GM13977 (cell line): ENCODE measurements around the gene FUCA2.

ENCODE experiments used
- DNase-seq: peaks from one replicate; pipeline ENCODE4 v3.0.0; 2012; ENCODE audit warnings: low spot score
- in situ Hi-C: fragments of 300-500 bp; cut with MboI; formaldehyde crosslinking; loops from one replicate; pipeline ENCODE4 v1.12.0; 2022; ENCODE audit warnings: low sequenced_read_pairs, low pct_unique_long_range_greater_than_20kb, mixed read lengths, inconsistent platforms; ENCODE audit not compliant: unreplicated experiment
- TF ChIP-seq, protein P1 (sequence below): IDR thresholded peaks from 2 replicates; pipeline ENCODE4 v1.5.1; 2012; ENCODE audit warnings: mild to moderate bottlenecking, control low read depth; ENCODE audit not compliant: insufficient read depth; ENCODE audit errors: extremely low read depth, missing control alignments

The FUCA2 gene

GRCh38 chr6:143544011-143544696 is 32.6 kb upstream of the FUCA2 start:
- DNase-seq: no peak
- TF ChIP-seq, protein P1, sequence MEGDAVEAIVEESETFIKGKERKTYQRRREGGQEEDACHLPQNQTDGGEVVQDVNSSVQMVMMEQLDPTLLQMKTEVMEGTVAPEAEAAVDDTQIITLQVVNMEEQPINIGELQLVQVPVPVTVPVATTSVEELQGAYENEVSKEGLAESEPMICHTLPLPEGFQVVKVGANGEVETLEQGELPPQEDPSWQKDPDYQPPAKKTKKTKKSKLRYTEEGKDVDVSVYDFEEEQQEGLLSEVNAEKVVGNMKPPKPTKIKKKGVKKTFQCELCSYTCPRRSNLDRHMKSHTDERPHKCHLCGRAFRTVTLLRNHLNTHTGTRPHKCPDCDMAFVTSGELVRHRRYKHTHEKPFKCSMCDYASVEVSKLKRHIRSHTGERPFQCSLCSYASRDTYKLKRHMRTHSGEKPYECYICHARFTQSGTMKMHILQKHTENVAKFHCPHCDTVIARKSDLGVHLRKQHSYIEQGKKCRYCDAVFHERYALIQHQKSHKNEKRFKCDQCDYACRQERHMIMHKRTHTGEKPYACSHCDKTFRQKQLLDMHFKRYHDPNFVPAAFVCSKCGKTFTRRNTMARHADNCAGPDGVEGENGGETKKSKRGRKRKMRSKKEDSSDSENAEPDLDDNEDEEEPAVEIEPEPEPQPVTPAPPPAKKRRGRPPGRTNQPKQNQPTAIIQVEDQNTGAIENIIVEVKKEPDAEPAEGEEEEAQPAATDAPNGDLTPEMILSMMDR: no peak
- in situ Hi-C loops: no loop called here

GRCh38 chr6:143543435-143543834 is 31.9 kb upstream of the FUCA2 start:
- TF ChIP-seq, protein P1: no peak
- in situ Hi-C loops: no loop called here
- DNase-seq: no peak

GRCh38 chr6:143542888-143543287 is 31.4 kb upstream of the FUCA2 start:
- in situ Hi-C loops: no loop called here
- TF ChIP-seq, protein P1: no peak

GRCh38 chr6:143540192-143540591 is 28.7 kb upstream of the FUCA2 start:
- TF ChIP-seq, protein P1: no peak
- in situ Hi-C loops: no loop called here
- no peak for DNase-seq

More at GRCh38 chr6:143542888-143543287, 31.4 kb upstream of the FUCA2 start:
- DNase-seq: no peak

DNA sequence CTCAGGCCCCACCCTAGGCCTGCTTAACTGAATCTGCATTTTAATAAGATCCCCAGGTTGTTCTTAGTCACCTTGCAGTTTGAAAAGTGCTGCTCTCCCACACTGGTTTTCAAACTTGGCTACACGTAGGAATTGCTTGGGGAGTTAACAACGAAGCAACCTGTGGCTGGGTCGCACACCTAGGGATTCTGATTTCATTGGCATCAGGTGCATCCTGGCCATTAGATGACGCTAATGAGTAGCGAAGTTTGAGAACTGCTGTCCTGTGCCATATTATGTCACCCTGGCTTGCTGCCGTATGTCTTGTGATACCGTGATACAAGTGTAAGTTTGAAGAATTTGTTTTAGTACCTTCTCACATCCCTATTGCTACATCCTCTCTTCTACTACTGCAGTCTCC is 28.2 kb upstream of the FUCA2 start:
- TF ChIP-seq, protein P1: no peak
- no peak for DNase-seq
- in situ Hi-C loops: no loop called here

DNA sequence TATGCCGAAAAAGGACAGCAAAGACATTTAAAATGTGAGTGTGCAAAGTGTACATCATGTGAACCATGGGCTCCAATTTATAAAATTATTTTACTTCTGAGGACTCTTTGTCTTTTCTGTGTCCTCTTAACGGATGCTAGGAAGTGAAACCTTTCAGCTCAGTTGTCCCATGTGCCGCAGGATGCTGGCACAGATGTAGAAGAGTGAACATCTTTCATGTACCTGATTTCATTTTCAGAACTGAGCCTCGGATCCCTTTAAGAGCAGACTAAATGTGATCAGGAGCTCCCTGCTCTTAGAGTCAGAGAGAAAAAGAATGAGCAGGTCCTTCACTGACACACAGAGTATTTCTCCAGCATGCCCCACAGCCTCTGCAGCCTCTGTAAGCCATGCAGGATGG is 27.6 kb upstream of the FUCA2 start:
- no peak for DNase-seq
- TF ChIP-seq, protein P1: no peak
- in situ Hi-C loops: no loop called here
